WTC11 (cell line): ENCODE results near the gene GRK6. TPM values are rescaled to one million over a fixed set of nuclear protein-coding genes. Genes with fewer than 3 reads are reported as not detected.

Experiments used
- ATAC-seq: fragments of 200-7000 bp; cut with Tn5 transposase; 2 replicates; pipeline ENCODE4 v1.10.0; 2021; ENCODE audit warnings: mild to moderate bottlenecking, moderate library complexity
- CTCF ChIA-PET: fragments of 300-600 bp; sonication (Branson Sonifier 250); formaldehyde crosslinking; loops from one replicate; lab custom pipeline; 2021; ENCODE audit warnings: antibody characterized with exemption; lab: Charles Lee
- POLR2A ChIA-PET: fragments of 350-600 bp; sonication (Branson Sonifier 250); formaldehyde crosslinking; loops from one replicate; lab custom pipeline; 2021; ENCODE audit warnings: antibody characterized with exemption; lab: Charles Lee
- DNase-seq: peaks from one replicate; pipeline ENCODE4 v3.0.0; 2021; ENCODE audit warnings: low spot score
- H3K27ac Mint-ChIP-seq: 2 replicates; pipeline ENCODE4 v1.8.0; 2021; ENCODE audit warnings: mixed read lengths
- H3K27me3 Mint-ChIP-seq: 2 replicates; pipeline ENCODE4 v1.8.0; 2021; ENCODE audit warnings: low read depth, mild to moderate bottlenecking, moderate library complexity, mixed read lengths
- H3K36me3 Mint-ChIP-seq: 2 replicates; pipeline ENCODE4 v1.8.0; 2021; ENCODE audit warnings: mixed read lengths
- H3K4me1 Mint-ChIP-seq: 2 replicates; pipeline ENCODE4 v1.8.0; 2022; ENCODE audit warnings: mixed read lengths
- H3K4me3 Mint-ChIP-seq: 2 replicates; pipeline ENCODE4 v1.8.0; 2021; ENCODE audit warnings: mild to moderate bottlenecking, moderate library complexity, mixed read lengths
- H3K9me3 Mint-ChIP-seq: 2 replicates; pipeline ENCODE4 v1.8.0; 2021; ENCODE audit warnings: mixed read lengths
- AFF4 ChIP-seq: sonication (generic); formaldehyde crosslinking; IDR thresholded peaks from 2 replicates; pipeline ENCODE4 v1.8.1; 2023; ENCODE audit warnings: mild to moderate bottlenecking, missing genetic modification reagents, borderline replicate concordance
- ERG ChIP-seq: fragments of 250-450 bp; sonication (Bioruptor Pico); IDR thresholded peaks from 2 replicates; pipeline ENCODE4 v1.8.0; 2021; ENCODE audit warnings: mild to moderate bottlenecking
- MLX ChIP-seq: sonication (generic); formaldehyde crosslinking; IDR thresholded peaks from 2 replicates; pipeline ENCODE4 v1.8.1; 2023; ENCODE audit warnings: mild to moderate bottlenecking, missing genetic modification reagents, moderate library complexity
- STAT6 ChIP-seq: sonication (generic); formaldehyde crosslinking; conservative IDR thresholded peaks from 2 replicates; pipeline ENCODE4 v1.8.1; 2023; ENCODE audit warnings: mild to moderate bottlenecking, low read depth, missing genetic modification reagents, moderate library complexity
- ZNF416 ChIP-seq: fragments of 250-450 bp; sonication (Bioruptor Pico); IDR thresholded peaks from 2 replicates; pipeline ENCODE4 v1.9.0; 2021; ENCODE audit warnings: mild to moderate bottlenecking, inconsistent platforms
- ZNF423 ChIP-seq: fragments of 250-450 bp; sonication (Bioruptor Pico); IDR thresholded peaks from 2 replicates; pipeline ENCODE4 v2.1.2; 2022; ENCODE audit warnings: mild to moderate bottlenecking, moderate library complexity
- ZNF512 ChIP-seq: sonication (generic); formaldehyde crosslinking; IDR thresholded peaks from 2 replicates; pipeline ENCODE4 v1.8.1; 2022; ENCODE audit warnings: missing genetic modification reagents, borderline replicate concordance
- ZNF671 ChIP-seq: fragments of 250-450 bp; sonication (Bioruptor Pico); IDR thresholded peaks from 2 replicates; pipeline ENCODE4 v1.8.0; 2021; ENCODE audit warnings: mild to moderate bottlenecking
- total RNA-seq: library from RNA; stranded (reverse); gene quantifications from 3 replicates; pipeline ENCODE4 v1.2.3, GENCODE V29; 2021

The GRK6 gene
- total RNA-seq, 1 experiment from 2014 or later = 69.2 TPM

- no peak for TF ChIP-seq AFF4
- no peak for TF ChIP-seq ZNF671 (CRISPR knock-in tag)
- no peak for TF ChIP-seq MLX (CRISPR knock-in tag)
- TF ChIP-seq ZNF416 (CRISPR knock-in tag) = no peak
- no peak for TF ChIP-seq ZNF423 (CRISPR knock-in tag)
These were observed 14.7 kb downstream of the GRK6 start (continued) for GRCh38 chr5:177440990-177441780.

GRCh38 chr5:177442066-177442826 is 15.8 kb downstream of the GRK6 start:
- CTCF ChIA-PET = interaction anchor here (1.1 to 15.8 kb wide), 11 partner anchors 12 to 328 kb away, joined by 3 to 171 read pairs (median 10); partner anchors contain the start of gene MXD3
- Mint-ChIP-seq H3K36me3 (peaks cover 23% of the 10 kb centered on the region), H3K9me3 (peaks cover 4% of the 10 kb centered on the region)
- ATAC-seq = no peak
- TF ChIP-seq ZNF512 = no peak
- no peak for TF ChIP-seq STAT6
- TF ChIP-seq ERG (CRISPR knock-in tag) = no peak
- TF ChIP-seq, all 79 proteins: peak for 0
- peaks cover 30% of the 10 kb centered on the region for H3K4me1 Mint-ChIP-seq
- no peak for DNase-seq
- no peak overlapping the region for H3K4me3 Mint-ChIP-seq
- H3K27me3 Mint-ChIP-seq = peaks cover 22% of the 10 kb centered on the region
- no peak overlapping the region; the same call in 1 of the 2 replicates for H3K27ac Mint-ChIP-seq
- POLR2A ChIA-PET = interaction anchor here (0.5 to 1.8 kb wide), 2 partner anchors 39 to 48 kb away, joined by 4 read pairs; no protein-coding TSS in a partner anchor
